ENCODE results near the gene FZR1.
A peak's percentile ranks its signal among the peaks of the same experiment; 100 is the strongest.

FZR1 gene

DNA sequence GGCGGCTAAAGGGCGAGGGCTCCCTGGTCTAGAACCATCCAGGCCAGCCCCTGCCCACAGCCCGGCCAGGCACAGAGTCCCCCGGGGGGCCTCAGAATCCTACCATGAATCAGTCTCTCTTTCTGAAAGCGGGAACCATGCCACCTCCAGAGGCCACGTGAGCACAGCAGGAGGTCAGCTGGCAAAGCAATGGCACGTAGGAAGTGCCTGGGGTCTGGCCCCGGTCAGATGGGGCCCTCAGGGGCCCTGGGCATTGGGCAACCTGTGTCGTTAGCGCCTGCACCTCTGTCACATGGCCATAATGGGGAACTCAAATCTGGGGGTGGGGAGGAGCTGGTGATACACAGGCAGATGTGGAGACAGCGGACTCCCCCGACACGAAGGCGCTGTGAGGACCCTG, 42.5 kb downstream of the FZR1 start:
- no peak overlapping the region for H3K4me3 ChIP-seq (ENCODE audit: low read length)
- H3K27me3 ChIP-seq (ENCODE audit: insufficient read depth, low read length), result no peaks in the 10 kb centered on the region
- peaks cover 7% of the 10 kb centered on the region for H3K36me3 ChIP-seq (ENCODE audit: insufficient read depth, low read length)
- peaks cover 2% of the 10 kb centered on the region for H3K4me1 ChIP-seq (ENCODE audit: insufficient read depth, low read length)
- no peak overlapping the region for H2AFZ ChIP-seq (ENCODE audit: low read depth, low read length)
- no peaks in the 10 kb centered on the region for H3K9me3 ChIP-seq (ENCODE audit: low read length)

DNA sequence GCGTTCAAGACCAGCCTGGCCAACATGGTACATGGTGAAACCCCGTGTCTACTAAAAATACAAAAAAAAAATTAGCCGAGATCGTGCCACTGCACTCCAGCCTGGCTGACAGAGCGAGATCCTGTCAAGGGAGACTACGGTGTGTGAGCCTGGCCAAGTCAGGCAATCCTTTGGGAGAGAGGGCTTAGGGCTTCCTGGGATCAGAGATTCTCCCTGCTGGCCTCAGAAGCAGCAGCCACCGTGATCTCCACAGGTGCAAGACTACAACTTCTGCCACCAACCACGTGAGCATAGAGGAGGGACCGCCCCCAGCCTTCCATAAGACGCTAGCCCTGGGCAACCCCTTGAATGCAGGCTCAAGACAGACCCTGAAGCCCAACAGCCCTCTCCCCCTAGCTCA, 43.7 kb downstream of the FZR1 start:
- Histone ChIP-seq H3K27me3 (ENCODE audit: insufficient read depth, low read length) (no peaks in the 10 kb centered on the region), H3K4me3 (ENCODE audit: low read length) (no peak overlapping the region), H2AFZ (ENCODE audit: low read depth, low read length) (no peak overlapping the region), H3K36me3 (ENCODE audit: insufficient read depth, low read length) (peaks cover 7% of the 10 kb centered on the region), H3K9me3 (ENCODE audit: low read length) (no peaks in the 10 kb centered on the region), H3K4me1 (ENCODE audit: insufficient read depth, low read length) (no peaks in the 10 kb centered on the region)

DNA sequence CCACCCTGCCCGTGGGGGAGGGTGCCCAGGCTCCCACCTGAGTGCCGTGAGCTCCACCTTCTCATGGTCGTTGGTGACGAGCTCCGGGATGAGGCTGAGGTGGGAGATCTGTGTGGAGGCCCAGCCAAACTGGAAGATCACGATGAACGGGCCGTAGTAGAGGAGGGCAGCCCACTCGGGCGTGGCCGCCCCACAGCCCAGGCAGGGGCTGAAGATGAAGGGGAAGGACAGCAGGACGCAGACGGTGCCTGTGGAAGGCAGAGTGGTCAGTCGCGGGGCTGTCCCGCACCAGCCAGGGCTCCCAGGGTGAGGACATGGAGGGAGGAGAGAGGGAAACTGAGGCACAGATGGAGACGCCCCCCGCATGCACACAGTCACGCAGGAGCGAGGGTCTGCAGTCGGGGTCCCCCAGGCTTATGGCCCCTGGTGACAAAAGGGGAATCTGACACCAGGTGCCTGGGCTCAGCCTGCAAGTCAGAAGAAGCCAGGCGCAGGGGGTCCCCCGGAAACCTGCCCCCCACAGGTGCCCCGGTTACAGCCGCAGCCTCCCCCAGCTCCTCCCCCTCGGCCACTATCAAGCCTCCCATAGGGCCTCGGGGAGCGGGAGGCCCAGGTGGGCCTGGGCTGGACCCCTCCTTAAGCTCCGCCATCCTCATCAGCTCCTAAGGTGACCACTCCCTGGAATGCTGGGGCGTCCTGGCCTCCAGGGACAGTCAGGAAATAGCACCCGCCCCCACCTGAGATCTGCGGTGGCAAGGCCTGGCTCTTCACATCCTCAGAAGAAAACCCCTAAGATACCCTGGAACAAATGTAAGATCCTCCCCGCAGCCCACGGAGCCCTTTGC, 45.1 kb downstream of the FZR1 start:
- Histone ChIP-seq H3K4me1 (ENCODE audit: insufficient read depth, low read length) (peaks cover 4% of the 10 kb centered on the region), H3K4me3 (ENCODE audit: low read length) (no peak overlapping the region), H3K36me3 (ENCODE audit: insufficient read depth, low read length) (peaks cover 7% of the 10 kb centered on the region), H2AFZ (ENCODE audit: low read depth, low read length) (no peak overlapping the region), H3K27me3 (ENCODE audit: insufficient read depth, low read length) (no peaks in the 10 kb centered on the region), H3K9me3 (ENCODE audit: low read length) (no peaks in the 10 kb centered on the region)

DNA sequence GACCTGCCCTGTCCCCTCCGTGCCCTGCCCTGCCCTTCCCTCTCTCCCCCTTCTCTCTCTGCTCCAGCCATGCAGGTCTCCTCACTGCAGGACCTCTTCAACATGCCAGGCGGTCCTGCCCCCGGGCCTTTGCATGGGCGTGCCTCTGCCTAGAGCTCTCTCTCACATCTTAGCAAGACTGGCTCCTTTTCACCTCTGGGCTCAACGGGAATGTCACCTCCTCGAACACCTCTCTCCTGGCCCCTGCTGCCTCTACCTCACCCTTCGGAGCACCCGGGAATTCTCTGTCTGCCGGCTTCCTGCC, 45.6 kb downstream of the FZR1 start:
- H3K4me3 ChIP-seq (ENCODE audit: low read length), result no peak overlapping the region
- H3K36me3 ChIP-seq (ENCODE audit: insufficient read depth, low read length), result peaks cover 7% of the 10 kb centered on the region

DNA sequence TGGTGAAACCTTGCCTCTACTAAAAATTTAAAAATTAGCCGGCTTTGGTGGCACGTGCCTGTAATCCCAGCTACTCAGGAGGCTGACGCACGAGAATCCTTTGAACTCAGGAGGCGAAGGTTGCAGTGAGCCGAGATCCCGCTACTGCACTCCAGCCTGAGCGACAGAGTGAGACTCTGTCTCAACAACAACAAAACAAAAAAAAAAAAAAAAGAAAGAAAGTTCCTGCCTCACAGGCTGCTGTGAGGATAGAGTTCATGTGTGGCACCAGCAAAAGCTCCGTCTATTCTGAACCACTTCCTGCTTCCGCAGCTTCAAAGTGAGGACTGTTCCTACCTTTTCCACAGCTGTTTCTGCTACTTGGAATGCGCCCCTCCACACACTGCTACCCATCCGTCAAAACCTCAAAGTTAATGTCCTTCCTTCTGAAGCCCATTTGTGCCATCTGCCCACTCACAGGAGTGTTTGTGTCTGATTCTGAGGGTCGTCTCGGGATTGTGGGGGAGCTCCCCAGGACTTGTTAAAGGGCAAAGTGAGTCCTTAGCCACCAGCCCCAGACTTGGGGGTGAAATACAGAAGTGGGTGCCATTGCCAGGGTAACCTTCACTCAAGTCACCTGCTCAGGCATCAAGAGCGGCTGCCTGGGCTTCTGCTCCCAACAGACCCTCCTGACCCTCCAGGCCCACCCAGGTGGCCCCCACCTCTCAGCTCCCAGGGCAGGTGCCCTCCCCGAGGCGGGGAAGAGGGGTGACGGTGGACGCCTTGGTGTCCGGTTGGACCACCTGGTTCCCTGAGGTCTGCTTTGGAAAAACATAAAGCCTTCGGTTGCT, 48.4 kb downstream of the FZR1 start:
- Histone ChIP-seq H3K4me3 (ENCODE audit: low read length) (no peak overlapping the region), H3K9me3 (ENCODE audit: low read length) (no peaks in the 10 kb centered on the region), H2AFZ (ENCODE audit: low read depth, low read length) (no peak overlapping the region), H3K4me1 (ENCODE audit: insufficient read depth, low read length) (peaks cover 14% of the 10 kb centered on the region), H3K36me3 (ENCODE audit: insufficient read depth, low read length) (no peaks in the 10 kb centered on the region), H3K27me3 (ENCODE audit: insufficient read depth, low read length) (no peaks in the 10 kb centered on the region)

More for the DNA sequence above, 45.6 kb downstream of the FZR1 start:
- peaks cover 9% of the 10 kb centered on the region for H3K4me1 ChIP-seq (ENCODE audit: insufficient read depth, low read length)
- no peak overlapping the region for H2AFZ ChIP-seq (ENCODE audit: low read depth, low read length)
- no peaks in the 10 kb centered on the region for H3K9me3 ChIP-seq (ENCODE audit: low read length)
- no peaks in the 10 kb centered on the region for H3K27me3 ChIP-seq (ENCODE audit: insufficient read depth, low read length)

DNA sequence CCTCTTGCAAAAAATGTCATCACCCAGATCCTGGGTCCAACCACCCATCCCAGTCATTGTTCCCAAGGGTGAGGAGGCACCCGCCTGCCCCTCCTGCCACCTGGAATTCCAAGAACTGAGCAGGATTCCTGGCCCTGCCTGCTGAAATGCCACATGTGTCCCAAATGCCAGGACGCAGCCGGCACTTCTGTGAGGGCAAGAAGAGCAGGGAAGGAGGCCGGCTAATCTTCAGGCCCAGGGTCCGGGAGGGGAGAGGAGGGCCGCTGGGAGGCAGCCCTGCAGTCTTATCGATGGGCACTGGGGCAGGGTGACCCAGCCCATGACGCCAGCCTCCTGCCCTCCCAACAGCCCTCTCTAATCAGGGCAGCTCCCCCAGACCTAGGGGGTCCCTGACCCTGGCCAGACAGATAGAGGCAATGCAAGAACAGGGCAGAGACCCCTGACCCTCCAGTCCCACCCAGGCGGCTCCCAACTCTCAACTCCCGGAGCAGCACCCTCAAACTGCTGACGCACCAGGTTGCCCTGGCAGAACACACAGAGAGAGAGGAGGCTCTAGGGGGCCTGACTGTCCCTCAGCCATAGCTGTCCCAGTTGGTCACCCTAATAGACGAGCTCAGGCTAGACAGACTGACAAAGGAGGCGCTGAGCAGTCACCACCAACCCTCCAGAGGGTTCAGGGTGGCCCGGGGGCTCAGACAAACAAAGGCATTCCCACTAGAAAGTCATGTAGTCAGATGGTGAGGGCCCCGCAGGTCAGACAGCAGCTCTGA, 49.7 kb downstream of the FZR1 start:
- Histone ChIP-seq H3K4me3 (ENCODE audit: low read length) (peak overlapping the region; percentile 62), H3K9me3 (ENCODE audit: low read length) (no peaks in the 10 kb centered on the region), H3K4me1 (ENCODE audit: insufficient read depth, low read length) (peaks cover 14% of the 10 kb centered on the region), H2AFZ (ENCODE audit: low read depth, low read length) (no peak overlapping the region), H3K27me3 (ENCODE audit: insufficient read depth, low read length) (no peaks in the 10 kb centered on the region), H3K36me3 (ENCODE audit: insufficient read depth, low read length) (no peaks in the 10 kb centered on the region)

DNA sequence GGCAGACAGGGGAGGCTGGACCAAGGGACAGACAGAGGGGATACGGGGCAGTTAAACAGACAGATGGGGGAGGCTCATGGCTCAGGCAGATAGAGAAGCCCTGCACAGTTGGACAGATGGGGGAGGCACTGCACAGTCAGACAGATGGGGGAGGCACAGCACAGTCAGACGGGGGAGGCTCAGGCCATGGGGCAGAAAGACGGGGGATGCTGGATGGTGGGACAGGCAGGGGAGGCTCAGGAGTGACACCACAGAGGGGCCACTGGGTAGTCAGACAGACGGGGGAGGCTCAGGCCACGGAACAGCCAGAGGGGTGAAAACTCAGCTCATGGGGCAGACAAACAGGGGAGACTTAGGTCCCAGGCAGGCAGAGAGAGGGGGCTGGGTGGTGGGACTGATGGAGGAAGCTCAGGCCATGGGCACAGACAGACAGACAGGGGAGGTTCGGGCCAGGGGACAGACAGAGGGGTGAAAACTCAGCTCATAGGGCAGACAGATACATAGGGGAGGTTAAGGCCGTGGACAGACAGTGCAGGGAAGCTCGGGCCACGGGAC, 50.4 kb downstream of the FZR1 start:
- Histone ChIP-seq H3K4me3 (ENCODE audit: low read length) (peak overlapping the region; percentile 62), H3K4me1 (ENCODE audit: insufficient read depth, low read length) (peaks cover 14% of the 10 kb centered on the region), H3K27me3 (ENCODE audit: insufficient read depth, low read length) (no peaks in the 10 kb centered on the region), H2AFZ (ENCODE audit: low read depth, low read length) (no peak overlapping the region), H3K36me3 (ENCODE audit: insufficient read depth, low read length) (no peaks in the 10 kb centered on the region), H3K9me3 (ENCODE audit: low read length) (no peaks in the 10 kb centered on the region)

DNA sequence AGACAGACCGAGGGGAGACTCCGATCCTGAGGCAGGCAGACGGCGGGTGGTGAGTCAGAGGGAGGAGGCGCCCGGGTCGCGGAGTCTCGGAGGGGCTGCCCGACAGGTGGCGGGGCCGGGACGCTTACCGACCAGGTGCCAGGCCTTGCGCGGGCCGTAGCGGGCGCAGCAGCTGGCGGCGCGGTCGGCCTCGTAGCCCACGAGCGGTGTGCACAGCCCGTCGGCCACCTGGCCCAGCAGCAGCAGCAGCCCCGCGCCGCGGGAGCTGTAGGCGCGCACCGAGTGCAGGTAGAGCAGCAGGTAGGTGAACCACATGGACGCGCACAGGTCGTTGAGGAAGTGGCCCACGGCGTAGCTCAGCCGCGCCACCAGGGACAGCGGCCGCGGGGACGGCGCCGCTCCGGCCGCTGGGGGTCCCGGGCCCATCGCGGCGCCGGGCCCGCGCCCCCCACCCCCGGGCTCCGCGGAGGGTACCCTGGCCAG, 50.9 kb downstream of the FZR1 start:
- H3K4me3 ChIP-seq (ENCODE audit: low read length), result peak overlapping the region; percentile 62
- peaks cover 14% of the 10 kb centered on the region for H3K4me1 ChIP-seq (ENCODE audit: insufficient read depth, low read length)
- H3K36me3 ChIP-seq (ENCODE audit: insufficient read depth, low read length), result no peaks in the 10 kb centered on the region
- peak overlapping the region; percentile 48 for H2AFZ ChIP-seq (ENCODE audit: low read depth, low read length)
- H3K27me3 ChIP-seq (ENCODE audit: insufficient read depth, low read length), result no peaks in the 10 kb centered on the region
- H3K9me3 ChIP-seq (ENCODE audit: low read length), result no peaks in the 10 kb centered on the region

DNA sequence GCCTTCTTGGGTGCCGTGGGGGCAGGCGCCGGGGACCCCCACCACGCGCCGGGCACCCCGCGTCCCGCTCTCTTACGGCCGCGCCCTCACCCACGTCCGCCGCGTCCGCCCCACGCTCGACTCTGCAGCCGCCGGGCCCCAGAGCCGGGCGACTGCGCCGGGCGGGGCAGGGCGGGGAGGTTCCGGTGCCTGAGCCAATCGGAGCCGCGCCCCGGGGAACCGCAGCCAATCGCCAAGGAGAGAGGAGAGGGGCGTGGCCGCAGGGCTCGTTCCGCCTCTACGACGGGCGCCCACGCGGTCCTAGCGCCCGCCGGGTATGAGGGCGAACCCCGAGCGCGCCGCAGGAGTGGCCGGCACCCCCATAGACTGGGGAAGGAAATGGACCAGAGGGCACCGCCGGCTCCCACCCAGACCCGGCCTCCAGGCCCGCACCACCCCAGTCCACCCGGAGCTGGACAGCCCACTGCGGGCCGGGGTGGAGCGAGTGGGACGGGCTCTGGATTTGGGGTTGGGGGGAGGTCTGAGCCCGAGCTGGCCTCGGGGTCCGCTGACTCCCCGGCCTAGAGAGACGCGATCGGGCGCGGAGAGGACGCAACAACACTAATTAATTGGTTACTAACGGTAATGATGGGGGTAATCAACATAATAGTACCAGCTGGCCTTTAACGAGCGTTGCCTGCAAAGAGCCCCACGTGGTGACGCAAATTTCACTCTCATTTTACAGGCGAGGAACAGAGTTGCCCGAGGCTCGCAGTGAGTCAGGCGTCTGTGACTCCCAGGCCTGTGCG, 51.5 kb downstream of the FZR1 start, which contains the start of gene MFSD12:
Gene MFSD12 (minus strand): TSS at position 126 of the 788 bp plus-strand sequence. CDS start 183 bp downstream, outside the sequence.
- Histone ChIP-seq H3K4me1 (ENCODE audit: insufficient read depth, low read length) (peaks cover 14% of the 10 kb centered on the region), H3K36me3 (ENCODE audit: insufficient read depth, low read length) (no peaks in the 10 kb centered on the region), H3K4me3 (ENCODE audit: low read length) (peak within 1 kb of the TSS; percentile 62), H3K27me3 (ENCODE audit: insufficient read depth, low read length) (no peaks in the 10 kb centered on the region), H2AFZ (ENCODE audit: low read depth, low read length) (peak within 1 kb of the TSS; percentile 89), H3K9me3 (ENCODE audit: low read length) (no peaks in the 10 kb centered on the region)

DNA sequence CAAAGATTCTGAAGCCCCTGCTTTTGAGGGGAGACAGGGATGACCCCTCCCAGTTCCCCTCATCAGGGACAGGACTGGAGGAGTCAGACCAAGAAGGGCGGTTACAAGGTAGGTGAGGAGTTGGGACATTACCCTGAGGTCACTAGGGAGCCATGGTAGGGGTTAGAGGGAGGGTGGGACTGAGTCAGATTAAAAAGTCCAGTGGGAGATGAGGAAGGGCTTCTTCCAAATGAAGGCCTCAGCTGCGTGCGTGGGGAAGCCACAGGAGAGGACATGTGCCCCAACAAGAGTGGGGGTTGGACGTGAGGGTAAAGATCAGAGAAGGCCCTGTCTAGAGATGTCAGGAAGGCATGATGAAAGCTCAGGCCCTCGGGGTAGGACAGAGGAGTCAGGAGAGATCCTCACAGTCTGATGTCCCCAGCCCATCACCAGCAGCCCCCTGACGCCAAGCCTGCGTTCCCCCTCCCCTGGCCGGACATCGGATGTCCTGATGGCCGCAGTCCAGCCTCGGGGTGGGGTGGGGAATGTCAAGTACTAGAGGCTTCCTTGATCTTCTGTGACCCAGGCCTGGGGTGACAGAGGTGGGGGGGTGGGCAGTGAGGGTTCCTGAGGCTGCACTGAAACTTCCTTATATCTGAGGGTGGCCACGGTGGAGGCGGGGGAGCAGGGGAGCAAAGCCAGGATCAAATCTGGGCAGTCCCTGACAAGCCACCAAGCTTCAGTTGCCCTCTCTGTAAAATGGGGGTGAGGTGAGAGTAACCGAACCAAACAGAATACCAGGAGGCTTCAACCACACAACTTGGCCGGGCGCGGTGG, 57.8 kb downstream of the FZR1 start:
- no peak overlapping the region for H3K4me3 ChIP-seq (ENCODE audit: low read length)
- no peaks in the 10 kb centered on the region for H3K9me3 ChIP-seq (ENCODE audit: low read length)
- H3K36me3 ChIP-seq (ENCODE audit: insufficient read depth, low read length), result no peaks in the 10 kb centered on the region
- H2AFZ ChIP-seq (ENCODE audit: low read depth, low read length), result no peak overlapping the region
- no peaks in the 10 kb centered on the region for H3K4me1 ChIP-seq (ENCODE audit: insufficient read depth, low read length)
- no peaks in the 10 kb centered on the region for H3K27me3 ChIP-seq (ENCODE audit: insufficient read depth, low read length)

DNA sequence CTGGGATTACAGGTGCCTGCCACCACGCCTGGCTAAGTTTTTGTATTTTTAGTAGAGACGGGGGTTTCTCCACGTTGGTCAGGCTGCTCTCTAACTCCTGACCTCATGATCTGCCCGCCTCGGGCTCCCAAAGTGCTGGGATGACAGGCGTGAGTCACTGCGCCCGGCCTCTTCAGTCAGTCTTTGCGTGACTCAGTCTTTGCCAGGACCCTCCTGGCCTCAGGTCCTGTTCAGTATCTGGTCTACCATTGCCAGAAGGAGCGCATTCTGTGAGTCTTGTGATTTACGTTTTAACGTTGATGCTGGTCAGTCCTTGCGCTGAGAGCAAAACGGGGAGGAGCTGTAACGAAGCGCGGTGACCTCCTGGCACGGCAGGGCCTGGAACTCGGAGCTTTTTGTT, 59.0 kb downstream of the FZR1 start:
- Histone ChIP-seq H3K4me3 (ENCODE audit: low read length) (no peak overlapping the region), H3K36me3 (ENCODE audit: insufficient read depth, low read length) (no peaks in the 10 kb centered on the region), H3K27me3 (ENCODE audit: insufficient read depth, low read length) (no peaks in the 10 kb centered on the region), H2AFZ (ENCODE audit: low read depth, low read length) (no peak overlapping the region), H3K9me3 (ENCODE audit: low read length) (no peaks in the 10 kb centered on the region), H3K4me1 (ENCODE audit: insufficient read depth, low read length) (no peaks in the 10 kb centered on the region)
